Activated CD8-positive, alpha-beta T cell treated with anti-CD3 and anti-CD28 coated beads for 36 hours (primary cell): ENCODE measurements around the gene BTBD19. TPM values are rescaled to one million over a fixed set of nuclear protein-coding genes. Genes with fewer than 3 reads are reported as not detected.

Source experiments
- ATAC-seq: fragments of 200-7000 bp; cut with Tn5 transposase; one replicate; pipeline ENCODE4 v1.10.0; 2021; ENCODE audit warnings: mild to moderate bottlenecking, moderate library complexity
- CTCF ChIA-PET: fragments of 350-600 bp; sonication (Branson Sonifier 250); formaldehyde crosslinking; loops from one replicate; lab custom pipeline; 2021; ENCODE audit warnings: antibody characterized with exemption; lab: Charles Lee
- POLR2A ChIA-PET: fragments of 350-600 bp; sonication (Branson Sonifier 250); formaldehyde crosslinking; loops from one replicate; lab custom pipeline; 2021; ENCODE audit warnings: antibody characterized with exemption; lab: Charles Lee
- DNase-seq: peaks from one replicate; pipeline ENCODE4 v3.0.0-alpha.2; 2020
- H3K27ac Mint-ChIP-seq: one replicate; pipeline ENCODE4 v1.8.0; 2021; ENCODE audit warnings: mild to moderate bottlenecking, mixed read lengths
- H3K27me3 Mint-ChIP-seq: one replicate; pipeline ENCODE4 v1.8.0; 2021; ENCODE audit warnings: mixed read lengths
- H3K36me3 Mint-ChIP-seq: one replicate; pipeline ENCODE4 v1.8.0; 2021; ENCODE audit warnings: low read depth, mixed read lengths
- H3K4me1 Mint-ChIP-seq: one replicate; pipeline ENCODE4 v1.8.0; 2021; ENCODE audit warnings: low read depth, mixed read lengths
- H3K4me3 Mint-ChIP-seq: one replicate; pipeline ENCODE4 v1.8.0; 2021; ENCODE audit warnings: mild to moderate bottlenecking, moderate library complexity, mixed read lengths
- H3K9me3 Mint-ChIP-seq: one replicate; pipeline ENCODE4 v1.8.0; 2021; ENCODE audit warnings: mixed read lengths
- CTCF ChIP-seq: fragments of 200-600 bp; IDR thresholded peaks from one replicate; pipeline ENCODE4 v1.8.0; 2022; ENCODE audit warnings: antibody characterized with exemption, mild to moderate bottlenecking
- intact Hi-C: fragments of 100-400 bp; cut with micrococcal nuclease; formaldehyde crosslinking; loops from one replicate; pipeline ENCODE4 v1.10.0; 2022
- total RNA-seq, 2 experiments: library from RNA; stranded (reverse); gene quantifications; one replicate each; pipeline ENCODE4 v1.2.3, GENCODE V29; 2021

The BTBD19 gene
- total RNA-seq, 2 experiments from 2014 or later = 4.8 to 5.6 TPM

GRCh38 chr1:44805311-44806024, 2.9 kb upstream of the BTBD19 start:
- CTCF ChIA-PET = no interaction called here
- ATAC-seq (no peak), DNase-seq (no peak)
- H3K27me3 Mint-ChIP-seq = no peaks in the 10 kb centered on the region
- intact Hi-C loops = loop anchor here (10.0 kb wide), 1 partner anchor 499 kb away; no protein-coding TSS in a partner anchor
- POLR2A ChIA-PET = interaction anchor here (1.8 to 12.0 kb wide), 4 partner anchors 15 to 83 kb away, joined by 13 to 214 read pairs (median 156); partner anchors contain the start of genes RNU5D-1 and RPS8
- H3K4me3 Mint-ChIP-seq = peak overlapping the region; percentile 13
- H3K9me3 Mint-ChIP-seq = no peaks in the 10 kb centered on the region
- peaks cover 59% of the 10 kb centered on the region for H3K36me3 Mint-ChIP-seq
- H3K27ac Mint-ChIP-seq = peak overlapping the region; percentile 87
- peaks cover 77% of the 10 kb centered on the region for H3K4me1 Mint-ChIP-seq
- TF ChIP-seq CTCF = no peak

- DNase-seq (no peak), ATAC-seq (no peak)
- TF ChIP-seq CTCF = no peak
- ChIA-PET POLR2A (interaction anchor here (1.1 to 12.0 kb wide), 7 partner anchors 14 to 84 kb away, joined by 3 to 214 read pairs (median 99); partner anchors contain the start of genes BEST4, RNU5D-1 and RPS8), CTCF (no interaction called here)
- H3K36me3 Mint-ChIP-seq = peaks cover 55% of the 10 kb centered on the region
- peaks cover 84% of the 10 kb centered on the region for H3K4me1 Mint-ChIP-seq
- H3K27me3 Mint-ChIP-seq = no peaks in the 10 kb centered on the region
- H3K9me3 Mint-ChIP-seq = no peaks in the 10 kb centered on the region
- intact Hi-C loops = loop anchor here (10.0 kb wide), 1 partner anchor 499 kb away; no protein-coding TSS in a partner anchor
- peak overlapping the region; percentile 99 for H3K27ac Mint-ChIP-seq
- H3K4me3 Mint-ChIP-seq = no peak overlapping the region
Observed at GRCh38 chr1:44806025-44806703, 2.2 kb upstream of the BTBD19 start.

- POLR2A ChIA-PET = interaction anchor here (1.1 to 12.0 kb wide), 7 partner anchors 7 to 85 kb away, joined by 3 to 214 read pairs (median 99); partner anchors contain the start of genes BEST4, PLK3, RNU5D-1 and RPS8
- H3K9me3 Mint-ChIP-seq = no peaks in the 10 kb centered on the region
- H3K36me3 Mint-ChIP-seq = peaks cover 51% of the 10 kb centered on the region
- ATAC-seq = peak; percentile 8
- CTCF ChIA-PET = no interaction called here
- H3K4me3 Mint-ChIP-seq = peak within 1 kb of the TSS; percentile 55
- H3K27me3 Mint-ChIP-seq = no peaks in the 10 kb centered on the region
- peaks cover 90% of the 10 kb centered on the region for H3K4me1 Mint-ChIP-seq
- H3K27ac Mint-ChIP-seq = peak within 1 kb of the TSS; percentile 99
- no peak for TF ChIP-seq CTCF
- intact Hi-C loops = loop anchor here (10.0 kb wide), 1 partner anchor 498 kb away; no protein-coding TSS in a partner anchor
- DNase-seq = no peak
Observed at GRCh38 chr1:44806704-44807363, 1.5 kb upstream of the BTBD19 start, which contains the start of gene DYNLT4. DYNLT4 (minus strand) TSS chr1:44807351; CDS start chr1:44806668, 683 bp downstream.

GRCh38 chr1:44807364-44808062, 810 bp upstream of the BTBD19 start:
- H3K27ac Mint-ChIP-seq = peak overlapping the region; percentile 99
- intact Hi-C loops = loop anchor here (2.0 to 10.0 kb wide), 2 partner anchors 77 to 497 kb away; partner anchors contain the start of gene RNU5D-1
- H3K4me3 Mint-ChIP-seq = peak overlapping the region; percentile 55
- DNase-seq = peak; percentile 97
- ChIA-PET POLR2A (interaction anchor here (1.1 to 12.0 kb wide), 9 partner anchors 8 to 533 kb away, joined by 3 to 214 read pairs (median 69); partner anchors contain the start of genes BEST4, MUTYH, PLK3 and RNU5D-1), CTCF (interaction anchor here (0.7 to 4.4 kb wide), 6 partner anchors 9 to 496 kb away, joined by 3 to 51 read pairs (median 13); partner anchors contain the start of genes PLK3 and RNU5D-1)
- no peaks in the 10 kb centered on the region for H3K9me3 Mint-ChIP-seq
- TF ChIP-seq CTCF = no peak
- peak; percentile 59 for ATAC-seq
- H3K27me3 Mint-ChIP-seq = no peaks in the 10 kb centered on the region
- H3K4me1 Mint-ChIP-seq = peaks cover 89% of the 10 kb centered on the region
- H3K36me3 Mint-ChIP-seq = peaks cover 48% of the 10 kb centered on the region
